ENCODE data around the gene CDK5R2.

Gene CDK5R2

DNA sequence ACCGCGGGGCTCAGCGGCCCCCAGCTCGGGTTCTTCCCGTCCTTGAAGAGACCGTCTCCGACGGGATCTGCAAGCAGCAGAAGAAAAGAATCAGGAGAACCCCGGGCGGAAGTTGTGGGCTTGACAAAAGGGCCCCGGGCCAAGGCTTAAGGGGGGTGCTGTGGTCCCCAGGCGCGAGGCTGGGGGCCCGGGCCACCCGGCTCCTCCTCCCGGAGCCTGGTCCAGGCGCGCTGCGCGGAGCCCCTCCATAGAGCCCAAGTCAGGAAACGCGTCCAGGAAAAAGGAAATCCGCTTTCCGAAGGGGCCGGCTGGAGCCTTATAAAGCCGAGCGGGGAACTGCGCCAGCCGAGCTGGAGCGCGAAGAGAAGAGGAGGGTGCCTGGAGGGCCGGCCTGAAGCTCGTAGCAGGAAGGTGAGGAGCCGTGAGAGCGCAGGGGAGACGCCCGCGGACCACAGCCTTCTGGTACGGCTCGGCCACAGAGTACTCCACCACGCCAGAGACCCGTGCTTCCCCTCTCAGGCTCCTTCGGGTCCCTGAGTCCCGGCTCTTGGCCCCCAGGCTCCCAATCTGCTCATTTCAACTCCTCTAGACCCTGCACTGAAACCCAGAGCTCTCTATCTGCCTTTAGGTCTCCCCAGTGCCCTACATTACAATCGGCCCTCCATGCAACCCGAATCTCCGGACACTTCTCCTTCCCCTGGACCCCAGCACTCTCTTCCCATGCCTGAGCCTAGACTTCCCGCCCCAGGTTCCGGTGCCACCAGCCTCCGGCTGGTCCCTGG lies 25.0 kb downstream of the CDK5R2 start:
- peak; percentile 60 for DNase-seq
- H3K4me3 ChIP-seq (ENCODE audit: low read depth, low read length) = peak overlapping the region; percentile 61
- peak overlapping the region; percentile 64 for H3K27ac ChIP-seq
- H3K36me3 ChIP-seq = no peaks in the 10 kb centered on the region
- no peaks in the 10 kb centered on the region for H3K27me3 ChIP-seq (ENCODE audit: insufficient read depth, low read depth, severe bottlenecking)
- TF ChIP-seq, protein P1, sequence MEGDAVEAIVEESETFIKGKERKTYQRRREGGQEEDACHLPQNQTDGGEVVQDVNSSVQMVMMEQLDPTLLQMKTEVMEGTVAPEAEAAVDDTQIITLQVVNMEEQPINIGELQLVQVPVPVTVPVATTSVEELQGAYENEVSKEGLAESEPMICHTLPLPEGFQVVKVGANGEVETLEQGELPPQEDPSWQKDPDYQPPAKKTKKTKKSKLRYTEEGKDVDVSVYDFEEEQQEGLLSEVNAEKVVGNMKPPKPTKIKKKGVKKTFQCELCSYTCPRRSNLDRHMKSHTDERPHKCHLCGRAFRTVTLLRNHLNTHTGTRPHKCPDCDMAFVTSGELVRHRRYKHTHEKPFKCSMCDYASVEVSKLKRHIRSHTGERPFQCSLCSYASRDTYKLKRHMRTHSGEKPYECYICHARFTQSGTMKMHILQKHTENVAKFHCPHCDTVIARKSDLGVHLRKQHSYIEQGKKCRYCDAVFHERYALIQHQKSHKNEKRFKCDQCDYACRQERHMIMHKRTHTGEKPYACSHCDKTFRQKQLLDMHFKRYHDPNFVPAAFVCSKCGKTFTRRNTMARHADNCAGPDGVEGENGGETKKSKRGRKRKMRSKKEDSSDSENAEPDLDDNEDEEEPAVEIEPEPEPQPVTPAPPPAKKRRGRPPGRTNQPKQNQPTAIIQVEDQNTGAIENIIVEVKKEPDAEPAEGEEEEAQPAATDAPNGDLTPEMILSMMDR (IDR thresholded peaks at IDR 0.05; ENCODE audit: low read depth, low read length) = no peak
- no peaks in the 10 kb centered on the region for H3K9me3 ChIP-seq (ENCODE audit: severe bottlenecking)

DNA sequence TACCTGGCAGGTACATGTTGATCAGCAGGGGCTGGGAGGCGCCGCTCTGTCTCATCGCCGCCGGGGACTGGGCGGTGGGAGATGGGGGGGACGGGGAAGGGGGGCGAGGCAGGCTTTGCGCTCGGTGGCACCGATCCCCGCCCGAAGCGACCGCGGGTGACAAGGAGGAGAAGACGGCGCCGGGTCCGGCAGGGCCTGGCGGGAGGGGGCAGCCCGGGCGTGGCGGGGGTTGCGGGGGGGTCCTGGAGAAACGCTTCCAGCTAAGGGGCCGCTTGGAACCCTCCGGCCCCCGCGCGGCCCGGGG lies 25.5 kb downstream of the CDK5R2 start, which contains the start of gene FEV:
FEV (minus strand) TSS at position 164 of the 304 bp plus-strand sequence; CDS start at position 55, 109 bp downstream.
- peak within 1 kb of the TSS; percentile 61 for H3K4me3 ChIP-seq (ENCODE audit: low read depth, low read length)
- peak within 1 kb of the TSS; percentile 64 for H3K27ac ChIP-seq
- H3K9me3 ChIP-seq (ENCODE audit: severe bottlenecking) = no peaks in the 10 kb centered on the region
- H3K27me3 ChIP-seq (ENCODE audit: insufficient read depth, low read depth, severe bottlenecking) = no peaks in the 10 kb centered on the region
- peak; percentile 32 for DNase-seq
- no peaks in the 10 kb centered on the region for H3K36me3 ChIP-seq
- TF ChIP-seq, protein P1 (IDR thresholded peaks at IDR 0.05; ENCODE audit: low read depth, low read length) = no peak

DNA sequence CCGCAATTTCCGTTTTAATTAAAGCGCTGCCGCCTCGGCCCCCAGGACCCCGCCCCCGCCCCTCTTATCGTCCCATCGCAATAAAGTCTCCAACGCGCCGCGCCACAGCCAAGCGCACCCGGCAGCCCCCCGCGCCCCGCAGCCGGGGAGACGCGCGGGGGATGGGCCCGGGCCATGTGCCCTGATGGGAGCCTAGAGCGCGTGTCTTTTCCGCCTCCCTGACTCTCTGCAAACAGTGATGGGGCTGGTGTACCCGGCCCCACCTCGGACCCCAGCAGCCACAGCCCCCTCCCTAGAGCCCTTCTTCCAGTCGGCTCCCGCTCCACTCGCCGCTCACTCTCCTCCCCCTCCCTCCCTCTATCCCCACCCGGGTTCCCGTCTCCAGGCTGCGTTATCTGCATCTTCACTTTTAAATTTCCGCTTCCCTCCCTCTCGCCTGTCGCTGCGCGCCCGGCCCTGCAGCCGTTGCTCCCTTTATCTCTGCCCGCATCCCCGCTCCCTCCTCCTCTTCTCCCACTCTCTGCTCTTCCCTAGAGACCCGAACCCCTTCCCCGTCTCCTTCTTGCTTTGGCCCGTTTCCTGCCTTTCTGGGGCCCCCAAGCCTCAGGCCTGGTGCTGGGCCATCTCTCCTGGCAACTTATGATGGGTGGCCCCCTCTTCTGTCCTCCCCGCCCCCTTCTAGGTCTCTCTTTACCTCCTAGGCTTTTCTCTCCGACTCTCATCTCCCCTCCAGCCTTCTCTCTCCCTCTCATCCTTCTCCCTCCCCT lies 26.0 kb downstream of the CDK5R2 start:
- Histone ChIP-seq H3K27ac (no peak overlapping the region), H3K36me3 (no peaks in the 10 kb centered on the region), H3K27me3 (ENCODE audit: insufficient read depth, low read depth, severe bottlenecking) (no peaks in the 10 kb centered on the region), H3K4me3 (ENCODE audit: low read depth, low read length) (peak overlapping the region; percentile 61), H3K9me3 (ENCODE audit: severe bottlenecking) (no peaks in the 10 kb centered on the region)
- peak; percentile 25 for DNase-seq
- TF ChIP-seq, protein P1 (IDR thresholded peaks at IDR 0.05; ENCODE audit: low read depth, low read length) = no peak

DNA sequence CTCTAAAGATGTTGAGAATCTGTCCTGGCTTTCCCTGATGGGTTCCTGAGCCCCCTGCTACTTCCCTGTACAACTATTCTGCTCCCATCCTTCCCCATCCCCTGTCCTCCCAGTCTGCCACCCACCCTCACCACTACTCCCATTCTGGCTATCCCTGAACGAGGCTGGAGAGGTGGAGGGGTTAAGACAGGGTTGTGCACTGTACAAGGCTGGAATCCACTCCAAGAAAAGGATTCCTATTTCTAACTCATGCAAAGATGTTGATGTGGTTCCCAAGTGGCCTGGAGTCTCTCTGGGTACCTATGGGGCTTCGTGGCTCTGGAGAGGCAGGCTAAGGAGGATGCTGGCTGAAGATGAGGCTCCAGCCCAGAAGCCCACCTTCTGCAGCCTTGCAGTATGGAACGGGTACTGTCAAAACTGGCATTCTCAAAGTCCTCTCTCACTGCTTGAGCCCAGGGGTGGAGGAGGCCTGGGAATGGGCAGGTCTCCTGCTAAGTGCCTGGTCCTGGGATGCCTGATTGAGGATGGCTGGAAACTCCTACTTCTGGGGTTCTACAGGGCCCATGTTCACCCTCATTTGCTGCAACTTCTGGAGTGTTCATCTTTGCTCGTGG lies 26.8 kb downstream of the CDK5R2 start:
- Histone ChIP-seq H3K27me3 (ENCODE audit: insufficient read depth, low read depth, severe bottlenecking) (no peaks in the 10 kb centered on the region), H3K4me3 (ENCODE audit: low read depth, low read length) (no peak overlapping the region), H3K36me3 (no peaks in the 10 kb centered on the region), H3K27ac (no peak overlapping the region), H3K9me3 (ENCODE audit: severe bottlenecking) (no peaks in the 10 kb centered on the region)
- DNase-seq = no peak
- TF ChIP-seq, protein P1 (IDR thresholded peaks at IDR 0.05; ENCODE audit: low read depth, low read length) = no peak

DNA sequence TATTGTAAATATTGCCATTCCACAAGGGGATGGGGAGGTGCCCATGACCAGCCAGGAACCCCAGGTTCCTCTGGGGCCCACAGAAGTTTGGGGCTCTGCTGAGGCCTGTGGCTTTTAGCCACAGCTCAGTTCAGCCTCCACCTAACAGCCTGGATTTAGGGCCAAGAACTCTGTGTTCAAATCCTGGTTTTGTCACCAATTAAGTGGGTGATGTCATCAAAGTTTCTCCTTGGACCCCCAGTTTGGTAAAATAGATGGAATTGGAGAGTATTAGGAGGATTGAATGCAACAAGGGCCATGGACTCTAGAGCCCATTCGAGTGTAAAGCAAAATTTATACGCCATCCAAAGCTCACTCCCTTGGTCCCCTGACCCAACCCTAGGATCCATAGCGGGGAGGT lies 28.7 kb downstream of the CDK5R2 start:
- no peaks in the 10 kb centered on the region for H3K27me3 ChIP-seq (ENCODE audit: insufficient read depth, low read depth, severe bottlenecking)
- TF ChIP-seq, protein P1 (IDR thresholded peaks at IDR 0.05; ENCODE audit: low read depth, low read length) = no peak
- H3K36me3 ChIP-seq = no peaks in the 10 kb centered on the region
- H3K27ac ChIP-seq = no peak overlapping the region
- no peaks in the 10 kb centered on the region for H3K9me3 ChIP-seq (ENCODE audit: severe bottlenecking)
- no peak for DNase-seq
- H3K4me3 ChIP-seq (ENCODE audit: low read depth, low read length) = no peak overlapping the region

All from WERI-Rb-1 (cell line).